Measurements from ENCODE around the gene GANAB. TPM values are rescaled to one million over a fixed set of nuclear protein-coding genes. Genes with fewer than 3 reads are reported as not detected.

The GANAB gene
- total RNA-seq, 4 donors from 2014 or later: 158 to 297 (median 201) TPM

- no peak for TF ChIP-seq POLR2A (IDR thresholded peaks at IDR 0.05)
- no peak for TF ChIP-seq CTCF (IDR thresholded peaks at IDR 0.05)
- no peak for DNase-seq
- H3K36me3 ChIP-seq: peaks cover 0 to 18% of the 10 kb centered on the region in 2 donors
- no peak overlapping the region for H3K27ac ChIP-seq
- no peak overlapping the region for H3K4me3 ChIP-seq (replicated peaks in 1 of 3)
- WGBS, 2 donors: 92 to 93% methylated on average over 11 of the region's 11 CpGs
- H3K4me1 ChIP-seq: peaks cover 19 to 22% of the 10 kb centered on the region in 2 donors
- intact Hi-C loops (cut with DNase I): no loop called here
- no peaks in the 10 kb centered on the region for H3K27me3 ChIP-seq
- no peaks in the 10 kb centered on the region for H3K9me3 ChIP-seq
Observed at GRCh38 chr11:62648967-62649364, 2.6 kb upstream of the GANAB start.

GRCh38 chr11:62648185-62648966, 2.0 kb upstream of the GANAB start:
- 91 to 95% methylated on average over 18 to 19 of the region's 24 CpGs for WGBS, 2 donors
- H3K4me1 ChIP-seq: peaks cover 19 to 22% of the 10 kb centered on the region in 2 donors
- H3K9me3 ChIP-seq: no peaks in the 10 kb centered on the region
- peaks cover under 1 to 18% of the 10 kb centered on the region in 2 donors for H3K36me3 ChIP-seq
- intact Hi-C loops (cut with DNase I): no loop called here
- no peak overlapping the region for H3K27ac ChIP-seq
- no peak for DNase-seq
- H3K4me3 ChIP-seq (replicated peaks in 1 of 3): no peak overlapping the region
- no peaks in the 10 kb centered on the region for H3K27me3 ChIP-seq
- TF ChIP-seq POLR2A (IDR thresholded peaks at IDR 0.05) (no peak), CTCF (IDR thresholded peaks at IDR 0.05) (no peak)

- H3K36me3 ChIP-seq: peaks cover 8 to 22% of the 10 kb centered on the region in 2 donors
- no peak overlapping the region for H3K27ac ChIP-seq
- TF ChIP-seq POLR2A (IDR thresholded peaks at IDR 0.05) (no peak), CTCF (IDR thresholded peaks at IDR 0.05) (no peak)
- H3K9me3 ChIP-seq: no peaks in the 10 kb centered on the region
- intact Hi-C loops (cut with DNase I): no loop called here
- H3K4me1 ChIP-seq: peaks cover 18 to 22% of the 10 kb centered on the region in 2 donors
- no peak overlapping the region for H3K4me3 ChIP-seq (replicated peaks in 1 of 3)
- H3K27me3 ChIP-seq: no peaks in the 10 kb centered on the region
- 72 to 92% methylated on average over 2 of the region's 6 CpGs for WGBS, 2 donors
- no peak for DNase-seq
Observed at GRCh38 chr11:62647609-62648005, 1.2 kb upstream of the GANAB start.

GRCh38 chr11:62646825-62647608, 604 bp upstream of the GANAB start:
- intact Hi-C loops (cut with DNase I): no loop called here
- H3K36me3 ChIP-seq: peaks cover 9 to 25% of the 10 kb centered on the region in 2 donors
- peak overlapping the region in 1 of 3 donors; percentile 84 for H3K4me3 ChIP-seq (replicated peaks in 1 of 3)

More at GRCh38 chr11:62646825-62647608, 604 bp upstream of the GANAB start:
- WGBS, 2 donors: 42 to 46% methylated on average over 16 to 18 of the region's 32 CpGs
- no peak for TF ChIP-seq POLR2A (IDR thresholded peaks at IDR 0.05)
- no peak for TF ChIP-seq CTCF (IDR thresholded peaks at IDR 0.05)
- no peak for DNase-seq
- Histone ChIP-seq H3K9me3 (no peaks in the 10 kb centered on the region), H3K4me1 (peaks cover 13 to 16% of the 10 kb centered on the region in 2 donors), H3K27ac (no peak overlapping the region), H3K27me3 (no peaks in the 10 kb centered on the region)

All from thyroid gland (tissue), 4 donors.